ENCODE data around the gene HRH2.
"Not testable (repeated sequence)": the region's sequence is repeated elsewhere in the genome, so short reads cannot be mapped to it uniquely, and the experiment has no call there.

Gene HRH2

GRCh38 chr5:175616083-175616482 lies 41.8 kb upstream of the HRH2 start:
- DNase-seq: no peak
- Histone ChIP-seq H3K9me3 (no peaks in the 10 kb centered on the region), H3K4me1 (no peaks in the 10 kb centered on the region), H3K36me3 (no peaks in the 10 kb centered on the region), H3K4me3 (ENCODE audit: low read depth, low read length) (no peak overlapping the region), H3K27me3 (no peaks in the 10 kb centered on the region; the same call in 1 of the 2 replicates)
- TF ChIP-seq, protein P1, sequence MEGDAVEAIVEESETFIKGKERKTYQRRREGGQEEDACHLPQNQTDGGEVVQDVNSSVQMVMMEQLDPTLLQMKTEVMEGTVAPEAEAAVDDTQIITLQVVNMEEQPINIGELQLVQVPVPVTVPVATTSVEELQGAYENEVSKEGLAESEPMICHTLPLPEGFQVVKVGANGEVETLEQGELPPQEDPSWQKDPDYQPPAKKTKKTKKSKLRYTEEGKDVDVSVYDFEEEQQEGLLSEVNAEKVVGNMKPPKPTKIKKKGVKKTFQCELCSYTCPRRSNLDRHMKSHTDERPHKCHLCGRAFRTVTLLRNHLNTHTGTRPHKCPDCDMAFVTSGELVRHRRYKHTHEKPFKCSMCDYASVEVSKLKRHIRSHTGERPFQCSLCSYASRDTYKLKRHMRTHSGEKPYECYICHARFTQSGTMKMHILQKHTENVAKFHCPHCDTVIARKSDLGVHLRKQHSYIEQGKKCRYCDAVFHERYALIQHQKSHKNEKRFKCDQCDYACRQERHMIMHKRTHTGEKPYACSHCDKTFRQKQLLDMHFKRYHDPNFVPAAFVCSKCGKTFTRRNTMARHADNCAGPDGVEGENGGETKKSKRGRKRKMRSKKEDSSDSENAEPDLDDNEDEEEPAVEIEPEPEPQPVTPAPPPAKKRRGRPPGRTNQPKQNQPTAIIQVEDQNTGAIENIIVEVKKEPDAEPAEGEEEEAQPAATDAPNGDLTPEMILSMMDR (IDR thresholded peaks at IDR 0.05; ENCODE audit: low read depth, low read length): no peak

GRCh38 chr5:175616527-175616926 lies 41.3 kb upstream of the HRH2 start:
- H3K4me3 ChIP-seq (ENCODE audit: low read depth, low read length); H3K4me1 ChIP-seq; H3K36me3 ChIP-seq; DNase-seq; H3K9me3 ChIP-seq; H3K27me3 ChIP-seq: not testable (repeated sequence)

- no peak for DNase-seq
- TF ChIP-seq, protein P1 (IDR thresholded peaks at IDR 0.05; ENCODE audit: low read depth, low read length): 0 out of 2 replicates have a peak, but pooled peaks have one; percentile 19
Measured at GRCh38 chr5:175617447-175617846, 40.4 kb upstream of the HRH2 start.

GRCh38 chr5:175620527-175620926 lies 37.3 kb upstream of the HRH2 start:
- no peaks in the 10 kb centered on the region for H3K27me3 ChIP-seq
- TF ChIP-seq, protein P1 (IDR thresholded peaks at IDR 0.05; ENCODE audit: low read depth, low read length): no peak

More at GRCh38 chr5:175617447-175617846, 40.4 kb upstream of the HRH2 start:
- Histone ChIP-seq H3K4me1 (no peaks in the 10 kb centered on the region), H3K4me3 (ENCODE audit: low read depth, low read length) (no peak overlapping the region), H3K27me3 (no peaks in the 10 kb centered on the region; the same call in 1 of the 2 replicates), H3K9me3 (no peaks in the 10 kb centered on the region), H3K36me3 (no peaks in the 10 kb centered on the region)

GRCh38 chr5:175621971-175622370 lies 35.9 kb upstream of the HRH2 start:
- H3K9me3 ChIP-seq: no peaks in the 10 kb centered on the region
- H3K27me3 ChIP-seq: no peaks in the 10 kb centered on the region
- no peaks in the 10 kb centered on the region for H3K36me3 ChIP-seq
- no peak overlapping the region for H3K4me3 ChIP-seq (ENCODE audit: low read depth, low read length)
- H3K4me1 ChIP-seq: no peaks in the 10 kb centered on the region
- TF ChIP-seq, protein P1 (IDR thresholded peaks at IDR 0.05; ENCODE audit: low read depth, low read length): no peak
- no peak for DNase-seq

More at GRCh38 chr5:175620527-175620926, 37.3 kb upstream of the HRH2 start:
- DNase-seq: no peak
- H3K4me1 ChIP-seq: no peaks in the 10 kb centered on the region
- no peaks in the 10 kb centered on the region for H3K9me3 ChIP-seq
- no peak overlapping the region for H3K4me3 ChIP-seq (ENCODE audit: low read depth, low read length)
- no peaks in the 10 kb centered on the region for H3K36me3 ChIP-seq

GRCh38 chr5:175623088-175623487 lies 34.8 kb upstream of the HRH2 start:
- Histone ChIP-seq H3K4me1 (no peaks in the 10 kb centered on the region), H3K4me3 (ENCODE audit: low read depth, low read length) (no peak overlapping the region), H3K36me3 (no peaks in the 10 kb centered on the region), H3K9me3 (no peaks in the 10 kb centered on the region), H3K27me3 (no peaks in the 10 kb centered on the region)
- TF ChIP-seq, protein P1 (IDR thresholded peaks at IDR 0.05; ENCODE audit: low read depth, low read length): no peak
- no peak for DNase-seq

- Histone ChIP-seq H3K36me3 (no peaks in the 10 kb centered on the region), H3K27me3 (no peaks in the 10 kb centered on the region), H3K9me3 (no peaks in the 10 kb centered on the region), H3K4me3 (ENCODE audit: low read depth, low read length) (no peak overlapping the region), H3K4me1 (no peaks in the 10 kb centered on the region)
- no peak for DNase-seq
- TF ChIP-seq, protein P1 (IDR thresholded peaks at IDR 0.05; ENCODE audit: low read depth, low read length): no peak
Measured at GRCh38 chr5:175624316-175624715, 33.6 kb upstream of the HRH2 start.
